LNCAP (cell line): ENCODE results near the gene SYCN.

Experiments used
- CTCF ChIP-seq: fragments of 450-650 bp; IDR thresholded peaks from 2 replicates; pipeline ENCODE4 v1.5.1; 2017; ENCODE audit warnings: mild to moderate bottlenecking

SYCN gene

GRCh38 chr19:39177110-39177699 lies 26.9 kb downstream of the SYCN start:
- no peak for TF ChIP-seq CTCF

GRCh38 chr19:39175564-39175963 lies 28.5 kb downstream of the SYCN start:
- no peak for TF ChIP-seq CTCF

GRCh38 chr19:39174558-39175544 lies 29.2 kb downstream of the SYCN start:
- no peak for TF ChIP-seq CTCF

GRCh38 chr19:39174142-39174541 lies 29.9 kb downstream of the SYCN start:
- no peak for TF ChIP-seq CTCF

- no peak for TF ChIP-seq CTCF
Observed at GRCh38 chr19:39173502-39173991, 30.5 kb downstream of the SYCN start.

GRCh38 chr19:39172700-39173501 lies 31.2 kb downstream of the SYCN start:
- TF ChIP-seq CTCF, result no peak
